HG03060 (cell line): Measurements from ENCODE around the gene CISH.

ENCODE experiments used
- ATAC-seq: cut with Tn5 transposase; IDR thresholded peaks from one replicate; pipeline ENCODE4 v1.9.1; 2021; ENCODE audit warnings: low read depth, moderate number of reproducible peaks; ENCODE audit not compliant: unreplicated experiment

CISH gene

GRCh38 chr3:50600141-50600753 lies 11.3 kb downstream of the CISH start:
- no peak for ATAC-seq

GRCh38 chr3:50599716-50600118 lies 11.9 kb downstream of the CISH start:
- no peak for ATAC-seq

GRCh38 chr3:50599115-50599715 lies 12.4 kb downstream of the CISH start:
- ATAC-seq, result no peak

DNA sequence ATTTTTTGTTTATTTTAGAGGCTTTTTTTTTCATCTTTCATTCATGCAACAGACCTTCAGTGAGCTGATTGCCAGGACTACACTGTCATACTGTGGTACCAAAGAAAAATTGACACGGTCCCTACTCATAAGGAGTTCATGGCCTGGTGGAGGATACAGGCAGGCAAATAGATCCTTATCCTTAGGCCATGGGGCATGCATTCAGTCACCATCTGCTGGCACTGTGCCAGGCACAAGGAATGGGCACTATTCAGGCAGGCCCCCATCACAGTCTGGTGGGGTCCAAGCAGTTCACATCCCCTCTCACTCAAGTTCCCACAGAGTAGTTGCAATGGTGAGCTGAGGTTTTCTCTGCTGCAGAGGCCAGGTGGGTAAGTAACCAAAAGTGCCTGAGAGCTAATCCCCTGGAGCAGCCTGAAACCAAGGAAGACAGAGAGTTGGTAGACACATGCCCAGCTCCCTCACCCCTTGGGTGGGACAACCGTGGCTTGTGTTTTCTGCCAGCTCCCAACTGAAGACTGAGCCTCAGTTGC lies 17.3 kb downstream of the CISH start:
- no peak for ATAC-seq

- ATAC-seq, result no peak
These were observed 19.0 kb downstream of the CISH start for GRCh38 chr3:50592568-50592967.

DNA sequence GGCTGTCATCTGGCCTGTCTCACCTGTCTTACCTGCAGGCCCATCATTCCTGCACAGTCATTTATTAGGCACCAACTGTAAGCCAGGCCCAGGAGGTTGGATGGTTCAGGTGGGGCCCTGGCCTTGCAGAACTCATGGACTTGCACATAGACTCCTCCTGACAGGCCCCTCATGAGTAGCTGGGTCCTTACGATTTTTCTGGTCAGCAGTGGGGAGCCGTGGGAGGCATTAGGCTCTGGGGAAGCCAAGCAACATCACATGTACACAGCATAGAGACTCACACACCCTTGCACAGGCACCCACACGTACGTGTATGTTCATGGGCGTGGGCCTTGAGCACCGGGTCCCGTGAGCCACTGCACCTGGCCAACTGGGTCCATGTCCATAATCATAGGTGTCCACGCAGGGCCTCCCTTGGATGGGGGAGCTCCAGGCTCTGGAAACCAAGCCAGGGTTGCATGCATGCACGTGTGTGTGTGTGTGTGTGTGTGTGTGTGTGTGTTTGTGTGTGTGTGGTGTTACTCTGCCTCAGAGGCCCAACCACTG lies 20.3 kb downstream of the CISH start:
- ATAC-seq, result no peak

DNA sequence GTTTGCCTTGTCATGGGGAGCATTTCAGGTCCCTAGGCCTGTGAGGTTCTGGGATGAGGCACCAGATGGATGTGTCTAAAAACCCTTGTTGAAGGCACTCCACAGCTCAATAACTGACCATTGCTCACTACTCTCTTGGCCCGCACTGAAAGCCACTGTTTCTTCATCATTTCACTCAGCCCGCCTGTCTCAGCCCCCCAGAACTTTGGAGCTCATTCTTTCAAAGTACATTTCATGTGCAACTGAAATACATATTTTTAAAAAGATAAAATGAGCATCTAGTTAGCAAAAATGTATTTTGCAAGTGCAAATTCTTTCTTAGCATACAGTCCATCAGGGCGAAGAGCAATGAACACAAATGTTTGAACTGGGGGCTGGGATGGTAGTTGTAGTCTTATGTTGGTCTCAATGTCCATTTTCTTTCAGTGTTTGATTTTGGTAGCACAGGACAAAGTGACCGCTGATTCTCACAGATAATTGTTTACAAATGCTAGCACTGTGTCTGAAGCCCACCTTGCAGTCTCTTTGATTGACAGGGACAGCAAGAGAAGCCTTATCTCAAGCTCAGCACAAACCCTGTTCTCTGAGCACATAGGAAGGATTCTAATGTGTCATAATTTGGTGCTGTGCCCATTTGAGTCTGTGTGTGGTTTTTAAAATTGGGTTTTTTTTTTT lies 22.7 kb downstream of the CISH start:
- ATAC-seq, result no peak

- ATAC-seq, result no peak
These were observed 23.5 kb downstream of the CISH start for GRCh38 chr3:50587806-50588758.

- no peak for ATAC-seq
These were observed 24.2 kb downstream of the CISH start for GRCh38 chr3:50587373-50587772.

DNA sequence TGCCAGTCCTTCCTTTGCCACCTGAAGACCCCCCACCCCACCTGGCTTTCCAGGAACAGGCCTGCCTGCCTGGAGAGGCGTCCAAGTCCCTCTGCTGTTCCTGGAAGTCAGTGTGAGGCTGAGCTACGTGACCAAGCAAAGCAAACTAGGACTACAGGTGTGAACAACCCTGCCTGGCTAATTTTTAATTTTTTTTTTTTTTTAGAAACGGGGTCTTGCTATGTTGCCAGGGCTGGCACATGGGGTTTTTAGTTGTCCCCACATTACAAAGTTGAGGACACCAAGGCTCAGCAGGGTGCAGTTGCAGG lies 24.9 kb downstream of the CISH start:
- ATAC-seq, result no peak

DNA sequence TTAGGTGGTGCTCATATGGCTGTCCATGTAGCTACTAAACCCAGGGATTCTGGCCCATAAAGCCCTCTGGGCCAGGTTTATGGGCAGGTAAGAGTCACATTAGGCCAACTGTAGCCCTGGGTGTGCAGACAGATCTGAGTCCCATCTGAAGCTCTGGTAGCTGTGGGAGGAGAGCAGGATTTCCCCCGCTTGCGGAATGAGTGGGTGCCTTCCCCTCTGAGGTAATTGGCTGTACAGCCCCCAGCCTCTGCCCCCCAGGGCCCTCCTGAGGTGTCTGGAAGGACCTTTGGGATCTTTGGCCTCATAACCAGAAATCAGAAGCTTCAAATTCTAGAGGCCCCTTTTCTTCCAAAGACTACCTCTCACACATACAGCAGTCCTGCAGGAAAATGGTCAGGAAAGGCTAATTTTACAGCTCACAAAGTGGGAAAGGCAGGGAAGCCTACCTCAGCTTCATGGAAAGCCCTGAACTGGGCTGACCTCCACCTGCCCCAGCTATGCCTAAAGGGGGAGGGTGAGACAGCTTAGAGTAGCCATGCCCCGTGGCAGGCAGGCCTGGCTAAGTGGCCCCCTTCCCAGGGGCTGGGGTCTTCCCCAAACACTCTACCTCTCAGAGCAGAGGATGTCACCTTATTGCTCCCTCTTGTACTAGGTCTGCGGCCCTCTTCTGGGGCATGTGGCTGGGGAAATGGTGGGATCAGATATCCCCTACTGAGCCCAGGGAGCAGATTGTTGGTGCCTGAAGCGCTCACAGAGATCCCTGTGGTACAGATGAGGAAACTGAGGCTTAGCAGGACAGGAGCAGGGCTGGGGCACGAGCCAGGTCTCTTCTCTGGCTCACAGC lies 25.4 kb downstream of the CISH start:
- no peak for ATAC-seq

DNA sequence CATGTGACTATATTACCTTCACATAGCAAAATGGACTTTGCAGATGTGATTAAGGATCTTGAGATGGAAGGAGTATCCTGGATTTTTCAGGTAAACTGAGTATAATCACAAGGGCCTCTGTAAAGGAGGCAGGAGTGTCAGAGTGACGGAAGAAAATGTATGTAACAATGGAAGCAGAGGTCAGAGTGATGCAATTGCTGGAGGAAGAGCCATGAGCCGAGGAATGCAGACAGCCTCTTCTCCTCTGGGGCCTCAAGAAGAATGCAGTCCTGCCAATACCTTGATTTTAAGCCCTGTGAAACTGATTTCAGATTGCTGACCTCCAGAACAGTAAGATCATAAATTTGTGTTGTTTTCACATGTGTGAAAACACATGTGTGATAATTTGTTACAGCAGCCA lies 27.2 kb downstream of the CISH start:
- no peak for ATAC-seq

DNA sequence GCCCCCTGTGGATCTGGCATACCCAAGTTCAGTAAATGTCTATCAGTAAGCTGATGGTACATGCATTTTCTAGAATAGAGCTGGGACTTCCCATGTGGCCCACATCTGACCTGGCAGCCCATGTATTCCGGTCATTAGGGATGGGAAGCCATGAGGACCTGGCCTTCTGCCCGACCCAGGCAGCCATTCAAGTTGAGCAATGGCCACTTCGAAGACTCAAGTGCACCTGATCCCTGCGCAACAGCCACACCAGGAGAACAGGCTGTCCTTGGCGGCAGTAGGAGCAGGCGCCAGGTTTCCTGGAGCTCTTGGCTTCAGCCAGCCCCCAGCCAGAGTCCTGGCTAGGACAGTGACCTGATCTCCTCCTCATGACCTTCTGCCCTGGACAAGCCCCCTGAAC lies 27.7 kb downstream of the CISH start:
- no peak for ATAC-seq

DNA sequence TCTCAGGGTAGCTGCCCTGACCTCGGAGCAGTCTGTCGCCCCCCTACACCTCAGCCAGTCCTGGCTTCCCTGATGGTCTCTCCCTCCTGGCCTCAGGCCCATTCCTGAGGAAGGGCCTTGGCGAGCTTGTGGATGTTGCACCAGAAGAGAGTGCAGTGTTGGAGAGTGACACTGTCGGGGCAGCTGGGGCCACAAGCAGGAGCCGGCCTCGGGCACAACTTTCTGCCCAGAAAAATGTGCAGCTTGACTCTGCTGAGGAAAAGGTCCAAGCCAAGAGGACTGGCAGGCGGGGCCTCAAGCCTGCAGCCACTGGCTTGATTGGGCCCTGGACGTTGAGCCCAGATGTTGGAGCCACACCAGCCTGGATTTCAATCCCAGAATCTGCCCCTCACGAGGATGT lies 29.5 kb downstream of the CISH start:
- ATAC-seq, result no peak

DNA sequence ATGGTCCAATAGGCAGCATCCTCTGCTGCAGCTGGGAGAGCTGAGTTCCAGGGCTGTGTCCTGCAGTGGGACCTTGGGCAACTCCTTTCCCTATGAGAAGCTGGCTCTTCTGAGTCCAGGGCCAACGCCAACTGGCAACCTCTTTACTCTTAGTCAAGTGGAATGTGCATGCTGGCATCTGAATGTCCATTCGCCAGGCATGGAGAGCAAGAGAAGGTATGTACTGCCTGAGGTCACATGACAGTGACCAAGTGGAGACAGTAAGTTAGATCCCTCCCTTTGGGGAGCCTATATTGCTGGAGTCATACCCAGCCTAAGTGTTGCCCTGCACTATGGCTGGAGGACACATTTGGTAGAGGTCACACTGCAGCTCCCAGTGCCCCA lies 30.1 kb downstream of the CISH start:
- no peak for ATAC-seq

DNA sequence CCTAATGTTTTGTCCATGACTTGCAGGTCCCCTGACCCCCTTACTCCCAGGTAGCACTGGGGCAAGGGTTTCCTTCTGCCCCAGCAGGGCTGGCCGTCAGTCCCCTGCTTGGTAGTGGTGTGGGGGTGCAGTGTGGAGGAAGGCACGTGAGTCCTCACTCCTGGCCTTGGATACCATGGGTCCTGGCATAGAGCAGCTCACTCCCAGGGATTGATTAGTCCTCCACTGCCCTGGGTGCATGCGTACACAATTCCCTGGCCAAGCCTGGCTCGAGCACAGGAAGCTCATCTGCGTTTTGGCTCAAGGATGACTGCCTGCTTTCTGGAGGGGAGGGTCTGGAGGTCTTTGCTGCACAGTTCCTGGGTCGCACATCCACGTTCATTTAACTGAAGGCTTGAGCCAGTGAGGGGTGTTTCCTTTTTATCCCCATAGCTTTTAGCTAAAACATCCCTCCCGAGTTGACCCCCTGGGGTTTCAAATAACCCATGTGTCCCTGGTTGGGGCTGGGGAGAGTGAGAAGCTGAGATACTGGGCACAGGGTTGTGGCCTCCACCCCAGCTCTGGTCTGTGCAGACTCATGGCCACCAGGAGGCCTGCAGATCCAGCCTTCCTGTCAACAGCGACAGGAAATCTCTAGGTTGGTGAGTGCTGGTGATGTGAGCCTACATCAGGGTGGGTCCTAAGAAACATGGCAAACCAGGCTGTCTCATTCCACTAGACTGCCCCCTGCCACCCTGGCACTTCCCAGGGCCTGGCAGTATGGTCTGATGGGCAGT lies 30.7 kb downstream of the CISH start:
- ATAC-seq, result no peak

DNA sequence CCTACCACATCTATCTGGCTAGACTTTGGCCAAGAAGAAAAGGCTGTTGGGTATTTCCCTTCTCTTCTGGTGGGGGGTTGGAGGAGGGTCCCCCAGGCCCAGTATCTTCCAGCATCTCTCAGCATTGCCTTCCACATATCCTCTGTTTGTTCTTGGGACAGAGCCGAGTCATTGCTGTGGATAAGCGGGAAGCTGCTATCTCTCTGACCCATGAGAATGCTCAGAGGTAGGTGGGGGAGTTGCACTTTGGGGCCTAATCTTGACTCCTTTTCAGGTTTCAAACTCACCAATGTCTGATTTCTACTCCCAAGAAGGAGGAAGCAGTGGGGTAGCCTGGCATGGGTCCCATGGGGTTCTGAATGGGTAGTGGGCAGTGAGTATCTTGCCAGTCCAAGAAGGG lies 34.2 kb downstream of the CISH start:
- ATAC-seq, result no peak

GRCh38 chr3:50575372-50575771 lies 36.2 kb downstream of the CISH start:
- no peak for ATAC-seq

GRCh38 chr3:50574444-50574831 lies 37.1 kb downstream of the CISH start:
- no peak for ATAC-seq
